HG03135 (cell line): ENCODE data around the gene DUSP10.

Experiments
- ATAC-seq: cut with Tn5 transposase; IDR thresholded peaks from one replicate; pipeline ENCODE4 v1.9.1; 2021; ENCODE audit warnings: mild to moderate bottlenecking, moderate library complexity; ENCODE audit not compliant: unreplicated experiment

The DUSP10 gene

DNA sequence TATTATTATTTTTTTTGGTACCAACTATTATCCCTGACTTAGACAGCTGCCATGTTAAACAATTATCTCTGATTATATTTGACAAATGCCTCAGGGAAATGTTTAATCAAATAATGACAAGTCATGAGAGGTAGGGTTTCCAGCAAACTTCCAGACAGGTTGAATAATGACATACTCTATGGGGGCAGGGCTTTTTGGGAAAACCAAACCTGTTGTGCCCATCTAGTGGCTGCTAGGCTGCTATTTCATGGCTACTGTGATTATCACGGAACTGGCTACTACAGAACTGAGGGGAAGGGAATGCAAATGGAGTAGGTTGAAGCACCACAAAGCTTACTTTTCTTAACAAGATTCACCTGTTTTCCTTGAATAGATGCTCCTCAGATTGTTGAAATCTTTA, 77.6 kb downstream of the DUSP10 start:
- ATAC-seq, result no peak

DNA sequence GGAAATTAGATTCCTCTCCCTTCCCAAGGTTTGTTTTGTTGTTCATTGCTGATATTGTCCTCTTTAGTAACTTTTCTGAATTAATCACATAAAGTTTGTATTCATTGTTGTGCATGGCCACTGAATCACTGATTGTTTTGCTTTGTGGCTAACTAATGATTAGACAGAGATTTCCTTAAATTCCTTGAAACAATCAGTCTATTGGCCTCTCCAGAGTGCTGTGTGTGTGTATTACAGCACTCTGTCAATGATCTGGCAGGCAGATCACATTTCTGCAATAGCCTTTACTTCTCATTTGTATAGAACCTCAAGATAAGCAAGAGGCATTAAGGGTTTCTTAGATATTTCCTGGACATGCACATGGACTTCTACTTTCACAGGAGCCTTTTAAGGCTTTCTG, 78.6 kb downstream of the DUSP10 start:
- no peak for ATAC-seq

GRCh38 chr1:221655766-221656305, 86.1 kb downstream of the DUSP10 start:
- ATAC-seq, result no peak
